AG04449 (cell line): ENCODE results near the gene POLA2.

Experiments
- CTCF ChIA-PET: fragments of 350-600 bp; formaldehyde crosslinking; extraction: SDS; loops from one replicate; lab custom pipeline; 2021; ENCODE audit warnings: antibody characterized with exemption; lab: Yijun Ruan, JAX
- POLR2A ChIA-PET: fragments of 400-600, 350-600 bp; formaldehyde crosslinking; extraction: SDS; loops from one replicate; lab custom pipeline; 2020; ENCODE audit warnings: antibody characterized with exemption, inconsistent platforms; lab: Yijun Ruan, JAX
- DNase-seq: peaks from one replicate; pipeline ENCODE4 v3.0.0-alpha.2; 2010; ENCODE audit warnings: low read depth, low spot score
- H3K4me3 ChIP-seq: 2 replicates; pipeline ENCODE4 v1.5.1; 2011; ENCODE audit warnings: low read depth, mild to moderate bottlenecking, control low read depth, low read length
- TF ChIP-seq, protein P1 (sequence below): IDR thresholded peaks from one replicate; pipeline ENCODE4 v1.5.1; 2011; ENCODE audit warnings: mild to moderate bottlenecking, moderate library complexity, low read length, control low read depth, inconsistent platforms; ENCODE audit not compliant: insufficient read depth; ENCODE audit errors: missing control alignments

POLA2 gene

GRCh38 chr11:65261591-65262380 is at the start of gene POLA2:
POLA2 (plus strand) TSS chr11:65261962; CDS start chr11:65262293, 331 bp downstream.
- peak; percentile 47 for DNase-seq
- POLR2A ChIA-PET: interaction anchor here (0.6 to 2.1 kb wide), 12 partner anchors 10 to 508 kb away, joined by 3 to 7 read pairs (median 3); partner anchors contain the start of genes CDC42EP2, DPF2, FAU and MRPL49
- peak within 1 kb of the TSS; percentile 79 for H3K4me3 ChIP-seq
- TF ChIP-seq, protein P1, sequence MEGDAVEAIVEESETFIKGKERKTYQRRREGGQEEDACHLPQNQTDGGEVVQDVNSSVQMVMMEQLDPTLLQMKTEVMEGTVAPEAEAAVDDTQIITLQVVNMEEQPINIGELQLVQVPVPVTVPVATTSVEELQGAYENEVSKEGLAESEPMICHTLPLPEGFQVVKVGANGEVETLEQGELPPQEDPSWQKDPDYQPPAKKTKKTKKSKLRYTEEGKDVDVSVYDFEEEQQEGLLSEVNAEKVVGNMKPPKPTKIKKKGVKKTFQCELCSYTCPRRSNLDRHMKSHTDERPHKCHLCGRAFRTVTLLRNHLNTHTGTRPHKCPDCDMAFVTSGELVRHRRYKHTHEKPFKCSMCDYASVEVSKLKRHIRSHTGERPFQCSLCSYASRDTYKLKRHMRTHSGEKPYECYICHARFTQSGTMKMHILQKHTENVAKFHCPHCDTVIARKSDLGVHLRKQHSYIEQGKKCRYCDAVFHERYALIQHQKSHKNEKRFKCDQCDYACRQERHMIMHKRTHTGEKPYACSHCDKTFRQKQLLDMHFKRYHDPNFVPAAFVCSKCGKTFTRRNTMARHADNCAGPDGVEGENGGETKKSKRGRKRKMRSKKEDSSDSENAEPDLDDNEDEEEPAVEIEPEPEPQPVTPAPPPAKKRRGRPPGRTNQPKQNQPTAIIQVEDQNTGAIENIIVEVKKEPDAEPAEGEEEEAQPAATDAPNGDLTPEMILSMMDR: no peak
- CTCF ChIA-PET: interaction anchor here (0.8 to 52.1 kb wide), 9 partner anchors 9 to 92 kb away, joined by 3 to 1993 read pairs (median 7); partner anchors contain the start of genes CDC42EP2, DPF2 and TIGD3

- CTCF ChIA-PET: interaction anchor here (0.8 to 2.8 kb wide), 3 partner anchors 8 to 30 kb away, joined by 3 to 13 read pairs (median 5); partner anchors contain the start of gene CAPN1
- POLR2A ChIA-PET: interaction anchor here (0.8 kb wide), 1 partner anchor 10 kb away, joined by 4 read pairs; no protein-coding TSS in a partner anchor
- DNase-seq: no peak
- no peak overlapping the region for H3K4me3 ChIP-seq
- TF ChIP-seq, protein P1: no peak
Observed at GRCh38 chr11:65212226-65212801, 49.4 kb upstream of the POLA2 start.

DNA sequence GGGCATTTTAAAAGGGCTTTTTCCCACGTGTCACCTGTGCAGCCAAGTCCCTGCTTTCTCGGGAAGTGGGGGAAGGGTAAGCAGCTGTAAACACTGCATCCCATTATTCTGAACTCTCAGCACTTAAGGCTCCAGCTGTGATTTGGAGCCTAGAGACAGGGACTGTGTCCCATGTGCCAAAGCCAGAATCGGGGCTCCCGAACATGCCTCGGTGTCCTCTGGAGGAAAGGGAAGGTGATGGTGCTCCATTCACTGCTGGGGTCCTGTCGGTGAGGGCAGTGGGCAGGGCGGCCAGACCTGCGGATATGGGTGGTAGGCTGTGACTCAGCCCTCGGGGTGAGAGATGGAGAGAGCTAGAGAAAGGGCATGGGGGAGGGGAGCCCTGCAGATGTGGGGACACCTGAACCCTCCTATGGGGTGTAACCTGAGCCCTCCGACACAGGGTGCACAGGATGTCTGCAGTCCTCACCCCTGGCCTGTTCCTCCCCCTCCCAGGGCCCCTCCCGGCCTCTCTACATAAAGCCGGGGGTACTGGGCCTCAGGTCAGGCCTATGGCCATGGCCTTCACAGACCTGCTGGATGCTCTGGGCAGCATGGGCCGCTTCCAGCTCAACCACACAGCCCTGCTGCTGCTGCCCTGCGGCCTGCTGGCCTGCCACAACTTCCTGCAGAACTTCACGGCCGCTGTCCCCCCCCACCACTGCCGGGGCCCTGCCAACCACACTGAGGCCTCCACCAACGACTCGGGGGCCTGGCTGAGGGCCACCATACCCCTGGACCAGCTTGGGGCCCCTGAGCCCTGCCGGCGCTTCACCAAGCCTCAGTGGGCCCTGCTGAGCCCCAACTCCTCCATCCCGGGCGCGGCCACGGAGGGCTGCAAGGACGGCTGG is 48.2 kb upstream of the POLA2 start:
- ChIA-PET POLR2A (interaction anchor here (0.9 kb wide), 1 partner anchor 32 kb away, joined by 3 read pairs; the partner anchor contains the start of gene CAPN1), CTCF (interaction anchor here (0.8 to 2.8 kb wide), 4 partner anchors 10 to 31 kb away, joined by 3 to 13 read pairs (median 3); no protein-coding TSS in a partner anchor)
- TF ChIP-seq, protein P1: no peak
- no peak for DNase-seq
- no peak overlapping the region for H3K4me3 ChIP-seq

GRCh38 chr11:65214212-65214845 is 47.4 kb upstream of the POLA2 start:
- CTCF ChIA-PET: interaction anchor here (1.0 to 2.8 kb wide), 5 partner anchors 10 to 32 kb away, joined by 3 to 13 read pairs (median 7); no protein-coding TSS in a partner anchor
- no peak overlapping the region for H3K4me3 ChIP-seq
- POLR2A ChIA-PET: no interaction called here

GRCh38 chr11:65215441-65216076 is 46.2 kb upstream of the POLA2 start:
- CTCF ChIA-PET: interaction anchor here (1.1 to 1.6 kb wide), 4 partner anchors 10 to 101 kb away, joined by 3 to 10 read pairs (median 5); no protein-coding TSS in a partner anchor
- H3K4me3 ChIP-seq: no peak overlapping the region
- DNase-seq: no peak
- POLR2A ChIA-PET: no interaction called here
- TF ChIP-seq, protein P1: no peak

More at GRCh38 chr11:65214212-65214845, 47.4 kb upstream of the POLA2 start:
- TF ChIP-seq, protein P1: no peak
- DNase-seq: no peak
